Stimulated activated effector memory CD8-positive, alpha-beta T cell treated with anti-CD3 and anti-CD28 coated beads, Interleukin-12 subunit alpha, Interleukin-12 subunit beta, amount 100 ng/mL, for 72 hours (primary cell): ENCODE data around the gene SPTLC2.
"Not testable (repeated sequence)": the region's sequence is repeated elsewhere in the genome, so short reads cannot be mapped to it uniquely, and the experiment has no call there.

Source experiments
- ATAC-seq: fragments of 150-1000 bp; cut with Tn5 transposase; 2 replicates; pipeline ENCODE4 v1.10.0; 2021
- DNase-seq, 2 donors: peaks; one replicate each; pipeline ENCODE4 v3.0.0; 2021 to 2022; ENCODE audit warnings: low spot score in 2 of 2
- H3K27ac Mint-ChIP-seq: one replicate; pipeline ENCODE4 v1.8.0; 2022; ENCODE audit warnings: mild to moderate bottlenecking, mixed read lengths
- H3K36me3 Mint-ChIP-seq: one replicate; pipeline ENCODE4 v1.8.0; 2022; ENCODE audit warnings: mild to moderate bottlenecking, mixed read lengths
- H3K4me1 Mint-ChIP-seq: one replicate; pipeline ENCODE4 v1.8.0; 2022; ENCODE audit warnings: mixed read lengths
- H3K4me3 Mint-ChIP-seq: one replicate; pipeline ENCODE4 v1.8.0; 2022; ENCODE audit warnings: mild to moderate bottlenecking, mixed read lengths
- H3K9me3 Mint-ChIP-seq: one replicate; pipeline ENCODE4 v1.8.0; 2022; ENCODE audit warnings: mixed read lengths

SPTLC2 gene

DNA sequence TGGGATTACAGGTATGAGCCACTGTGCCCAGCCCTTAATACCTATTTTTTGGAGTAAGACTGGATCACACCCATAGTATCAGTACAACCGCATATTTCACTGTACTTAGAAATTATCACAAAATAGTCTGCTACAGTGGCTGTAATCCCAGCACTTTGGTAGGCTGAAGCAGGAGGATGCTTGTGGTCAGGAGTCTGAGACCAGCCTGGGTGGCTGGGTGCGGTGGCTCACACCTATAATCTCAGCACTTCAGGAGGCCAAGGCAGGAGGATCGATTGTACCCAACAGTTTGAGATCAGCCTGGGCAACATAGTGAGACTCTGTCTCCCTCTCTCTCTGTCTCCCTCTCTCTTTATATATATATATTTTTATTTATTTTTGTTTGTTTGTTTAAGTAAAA lies 5.9 kb downstream of the SPTLC2 start:
- H3K4me1 Mint-ChIP-seq = peaks cover 43% of the 10 kb centered on the region
- ATAC-seq (no peak), DNase-seq (no peak)
- H3K27ac Mint-ChIP-seq = no peak overlapping the region
- no peaks in the 10 kb centered on the region for H3K9me3 Mint-ChIP-seq
- H3K36me3 Mint-ChIP-seq = peaks cover 14% of the 10 kb centered on the region
- no peak overlapping the region for H3K4me3 Mint-ChIP-seq

DNA sequence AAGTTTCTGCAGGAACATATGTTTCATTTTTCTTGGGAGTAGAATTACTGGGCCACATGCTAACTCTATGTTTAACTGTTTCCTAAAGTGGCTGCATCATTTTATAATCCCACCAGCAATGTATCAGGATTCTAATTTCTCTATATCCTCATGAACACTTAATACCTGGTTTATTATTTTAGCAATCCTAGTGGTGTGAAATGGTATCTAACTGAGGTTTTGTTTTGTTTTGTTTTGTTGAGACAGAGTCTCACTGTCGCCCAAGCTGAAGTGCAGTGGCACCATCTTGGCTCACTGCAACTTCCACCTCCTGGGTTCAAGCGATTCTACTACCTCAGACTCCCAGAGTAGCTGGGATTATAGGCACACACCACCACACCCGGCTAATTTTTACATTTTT lies 6.5 kb downstream of the SPTLC2 start:
- Mint-ChIP-seq H3K36me3 (peaks cover 12% of the 10 kb centered on the region), H3K9me3 (no peaks in the 10 kb centered on the region), H3K4me1 (peaks cover 37% of the 10 kb centered on the region), H3K4me3 (no peak overlapping the region), H3K27ac (no peak overlapping the region)
- ATAC-seq = no peak
- DNase-seq = no peak

DNA sequence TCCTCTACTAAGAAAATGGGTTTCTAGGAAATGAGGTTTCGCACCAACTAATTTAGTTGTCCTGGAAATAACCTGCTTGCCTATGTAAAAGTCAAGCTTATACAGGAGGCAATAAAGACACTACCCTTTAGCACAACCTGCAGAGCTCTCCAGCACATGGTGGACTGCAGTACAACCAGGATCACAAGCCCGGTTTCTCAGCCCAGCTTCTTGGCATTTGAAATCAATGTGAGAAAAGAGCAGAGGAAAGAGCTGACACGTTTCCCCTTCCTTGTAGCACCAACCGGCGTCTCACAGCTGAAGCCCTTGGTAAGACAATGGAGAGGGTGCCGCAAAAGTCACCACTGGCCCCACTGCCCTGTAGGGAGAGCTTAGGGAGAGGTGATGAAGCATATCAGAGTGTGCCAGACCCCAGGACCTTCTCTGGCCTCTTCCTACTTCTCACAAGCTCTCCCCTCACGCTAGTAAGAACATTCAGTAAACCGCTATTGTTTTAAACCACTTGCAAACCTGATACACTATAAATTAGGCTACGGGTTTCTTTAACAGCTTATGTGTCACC lies 8.6 kb downstream of the SPTLC2 start:
- peak overlapping the region; percentile 86 for H3K27ac Mint-ChIP-seq
- H3K4me1 Mint-ChIP-seq = peaks cover 29% of the 10 kb centered on the region
- DNase-seq = peak in 1 of 2 donors; percentile 62
- peak; percentile 84 for ATAC-seq
- no peaks in the 10 kb centered on the region for H3K9me3 Mint-ChIP-seq
- peak overlapping the region; percentile 63 for H3K4me3 Mint-ChIP-seq
- H3K36me3 Mint-ChIP-seq = no peaks in the 10 kb centered on the region

- DNase-seq (no peak), ATAC-seq (no peak)
- no peaks in the 10 kb centered on the region for H3K9me3 Mint-ChIP-seq
- peak overlapping the region; percentile 60 for H3K27ac Mint-ChIP-seq
- H3K4me1 Mint-ChIP-seq = peaks cover 39% of the 10 kb centered on the region
- no peak overlapping the region for H3K4me3 Mint-ChIP-seq
- no peaks in the 10 kb centered on the region for H3K36me3 Mint-ChIP-seq
Observed at GRCh38 chr14:77605392-77605972, 11.0 kb downstream of the SPTLC2 start.

- Mint-ChIP-seq H3K36me3 (no peaks in the 10 kb centered on the region), H3K9me3 (no peaks in the 10 kb centered on the region), H3K4me1 (peaks cover 53% of the 10 kb centered on the region), H3K27ac (peak overlapping the region; percentile 53), H3K4me3 (no peak overlapping the region)
- ATAC-seq (no peak), DNase-seq (no peak)
Observed at GRCh38 chr14:77603654-77604255, 12.7 kb downstream of the SPTLC2 start.

DNA sequence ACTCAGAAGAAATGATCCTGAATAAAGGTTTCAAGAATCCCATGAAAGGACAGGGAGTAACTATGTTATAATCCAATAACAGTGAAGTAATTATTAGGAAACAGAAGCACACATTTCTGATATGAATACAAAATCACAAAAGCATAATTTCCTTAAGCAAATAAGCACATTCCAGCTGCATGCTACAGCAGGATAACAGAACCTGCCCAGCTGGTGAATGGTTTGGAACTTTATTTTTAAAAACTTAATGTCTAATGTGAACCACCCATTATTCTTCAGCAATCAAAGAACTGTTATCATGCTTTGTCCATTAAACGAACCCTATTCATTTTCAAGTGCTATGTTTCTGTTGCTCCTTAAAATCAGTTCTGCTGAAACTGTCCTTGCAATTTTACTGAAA lies 13.4 kb downstream of the SPTLC2 start:
- DNase-seq (no peak), ATAC-seq (no peak)
- Mint-ChIP-seq H3K36me3 (no peaks in the 10 kb centered on the region), H3K27ac (no peak overlapping the region), H3K4me3 (no peak overlapping the region), H3K9me3 (no peaks in the 10 kb centered on the region), H3K4me1 (peaks cover 50% of the 10 kb centered on the region)

DNA sequence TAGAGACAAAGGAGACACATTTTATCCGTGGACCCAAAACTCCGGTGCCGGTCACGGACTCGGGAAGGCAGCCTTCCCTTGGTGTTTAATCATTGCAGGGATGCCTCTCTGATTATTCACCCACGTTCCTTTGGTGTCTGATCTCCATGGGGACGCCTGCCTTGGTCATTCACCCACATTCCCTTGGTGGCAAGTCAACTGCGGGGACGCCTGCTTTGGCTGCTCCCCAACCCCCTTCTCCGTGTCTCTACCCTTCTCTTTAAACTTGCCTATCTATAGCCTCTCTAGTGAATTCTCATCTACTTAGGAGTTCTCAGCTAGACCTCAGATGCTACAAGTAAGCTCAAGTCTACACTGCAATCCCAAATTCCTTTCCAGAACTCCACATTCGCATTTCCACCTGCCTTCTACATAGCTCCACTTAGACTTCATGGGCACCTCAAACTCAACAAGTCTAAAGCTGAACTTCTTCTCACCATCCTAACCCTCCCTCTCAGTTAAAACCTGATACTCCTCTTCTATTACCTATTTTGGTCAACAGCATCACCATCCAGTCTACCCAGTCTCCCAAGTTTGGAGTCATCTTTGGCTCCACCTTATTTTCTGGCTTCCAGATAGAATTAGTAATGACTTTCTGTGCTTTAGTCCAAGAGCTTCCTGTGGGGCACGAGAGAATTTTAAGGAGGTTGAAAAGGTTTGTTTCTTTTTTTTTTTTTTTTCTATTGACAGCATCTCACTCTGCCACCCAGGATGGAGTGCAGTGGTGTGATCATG lies 14.4 kb downstream of the SPTLC2 start:
- no peak overlapping the region for H3K27ac Mint-ChIP-seq
- H3K4me1 Mint-ChIP-seq = peaks cover 42% of the 10 kb centered on the region
- H3K36me3 Mint-ChIP-seq = peaks cover 4% of the 10 kb centered on the region
- H3K4me3 Mint-ChIP-seq = no peak overlapping the region
- DNase-seq (no peak), ATAC-seq (no peak)
- H3K9me3 Mint-ChIP-seq = no peaks in the 10 kb centered on the region

DNA sequence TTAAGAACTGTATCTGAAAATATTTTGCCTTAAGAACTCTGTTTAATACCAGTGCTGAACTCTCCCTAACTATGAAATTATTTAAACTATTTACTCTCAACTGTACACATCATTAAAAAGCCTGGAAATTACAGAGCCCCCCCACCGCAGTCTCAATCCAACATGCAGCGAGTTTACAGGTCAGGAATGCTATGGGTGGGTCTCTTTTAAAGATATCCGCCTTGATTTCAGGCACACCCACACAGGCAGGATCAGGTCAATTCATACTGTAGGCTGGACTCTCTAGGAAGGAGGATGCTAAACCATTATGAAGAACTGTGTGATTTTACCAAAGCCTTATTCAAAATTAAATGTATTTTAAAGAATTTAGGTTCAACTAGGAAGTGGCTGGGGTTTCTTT lies 16.5 kb downstream of the SPTLC2 start:
- DNase-seq (no peak), ATAC-seq (no peak)
- Mint-ChIP-seq H3K36me3 (peaks cover 24% of the 10 kb centered on the region), H3K27ac (peak overlapping the region; percentile 91), H3K4me1 (peaks cover 42% of the 10 kb centered on the region), H3K4me3 (no peak overlapping the region), H3K9me3 (no peaks in the 10 kb centered on the region)

DNA sequence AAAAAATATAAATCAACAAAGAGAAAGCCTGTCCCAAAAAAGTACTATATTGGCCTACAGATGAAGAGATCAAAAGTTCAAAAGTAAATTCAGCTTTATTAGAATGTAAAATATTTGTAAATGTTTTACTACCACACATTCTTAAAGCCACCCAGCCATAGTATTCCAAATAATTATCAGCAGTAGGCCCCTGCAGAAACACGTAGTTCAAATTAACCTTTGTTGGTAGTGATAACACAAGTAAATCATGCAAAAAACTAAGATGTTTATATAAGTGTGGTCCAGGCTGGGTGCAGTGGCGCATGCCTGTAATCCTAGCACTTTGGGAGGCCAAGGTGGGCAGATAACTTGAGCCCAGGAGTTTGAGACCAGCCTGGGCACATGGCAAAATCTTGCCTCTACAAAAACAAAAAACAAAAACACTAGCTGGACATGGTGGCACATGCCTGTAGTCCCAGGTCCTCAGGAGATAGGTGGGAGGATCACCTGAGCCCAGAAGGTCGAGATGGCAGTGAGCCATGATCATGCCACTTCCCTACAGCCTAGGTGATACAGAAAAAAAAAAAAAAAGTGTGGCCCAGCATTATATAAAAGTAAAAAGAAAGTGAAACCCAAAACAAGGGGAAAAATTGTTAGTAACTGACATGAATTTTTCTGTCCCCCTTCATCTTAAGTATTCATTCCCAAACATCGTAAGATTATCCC lies 17.9 kb downstream of the SPTLC2 start:
- H3K9me3 Mint-ChIP-seq = no peaks in the 10 kb centered on the region
- H3K4me3 Mint-ChIP-seq = peak overlapping the region; percentile 46
- H3K4me1 Mint-ChIP-seq = peaks cover 48% of the 10 kb centered on the region
- DNase-seq (no peak), ATAC-seq (peak; percentile 66)
- peaks cover 29% of the 10 kb centered on the region for H3K36me3 Mint-ChIP-seq
- peak overlapping the region; percentile 91 for H3K27ac Mint-ChIP-seq

DNA sequence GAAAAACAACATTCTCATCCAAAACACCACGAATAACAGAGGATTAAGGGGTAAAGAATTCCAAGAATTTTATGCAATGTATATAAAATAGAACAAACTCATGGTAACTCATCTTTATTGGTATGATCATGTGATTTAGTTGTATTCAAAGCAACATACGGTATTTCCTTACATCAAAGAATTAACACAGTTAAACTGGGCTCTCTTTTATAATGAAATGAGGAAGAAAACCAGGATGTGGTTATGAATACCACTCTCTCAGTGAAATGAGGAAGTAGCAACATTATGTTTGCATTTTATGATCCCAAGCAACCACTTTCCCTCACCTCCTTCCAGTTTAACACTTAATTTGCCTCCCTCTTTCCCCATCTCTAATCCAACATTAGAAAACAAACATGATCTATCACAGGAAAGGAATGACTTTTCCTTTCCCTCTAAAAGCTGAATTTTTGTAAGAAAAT lies 22.9 kb downstream of the SPTLC2 start:
- DNase-seq (no peak), ATAC-seq (peak; percentile 63)
- Mint-ChIP-seq H3K36me3 (peaks cover 29% of the 10 kb centered on the region), H3K9me3 (no peaks in the 10 kb centered on the region), H3K27ac (peak overlapping the region; percentile 35), H3K4me3 (peak overlapping the region; percentile 19), H3K4me1 (peaks cover 32% of the 10 kb centered on the region)

DNA sequence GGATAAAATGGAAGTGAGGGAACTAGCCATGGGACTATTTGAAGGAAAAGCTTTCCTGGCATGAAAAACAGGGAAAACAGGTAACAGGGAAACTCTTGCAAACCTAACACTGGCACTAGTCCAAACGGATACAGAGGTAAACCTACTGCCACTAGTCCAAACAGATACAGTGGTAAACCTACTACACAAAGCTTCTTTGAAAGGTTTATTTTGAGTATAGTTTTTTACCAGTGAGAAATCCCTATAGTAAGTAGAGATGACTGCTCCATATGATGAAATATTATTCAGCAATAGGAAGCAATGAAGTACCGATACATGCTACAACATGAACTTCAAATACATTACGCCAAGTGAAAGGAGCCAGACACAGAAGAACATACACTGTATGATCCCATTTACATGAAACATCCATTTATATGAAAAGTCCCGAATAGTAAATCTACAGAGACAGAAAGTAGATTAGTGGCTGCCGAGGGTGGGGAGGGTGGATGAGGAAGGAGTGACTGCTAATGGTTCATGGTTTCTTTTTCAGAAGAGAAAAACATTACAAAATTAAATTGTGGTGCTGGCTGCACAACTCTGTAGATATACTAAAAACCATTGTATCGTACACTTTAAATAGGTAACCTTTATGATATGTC lies 25.5 kb downstream of the SPTLC2 start:
- Mint-ChIP-seq H3K4me3 (no peak overlapping the region), H3K4me1 (peaks cover 41% of the 10 kb centered on the region), H3K36me3 (peaks cover 15% of the 10 kb centered on the region), H3K27ac (peak overlapping the region; percentile 58), H3K9me3 (no peaks in the 10 kb centered on the region)
- DNase-seq = no peak
- no peak for ATAC-seq

GRCh38 chr14:77589099-77589498 lies 27.3 kb downstream of the SPTLC2 start:
- DNase-seq = no peak
- ATAC-seq = no peak
- Mint-ChIP-seq H3K4me3 (no peak overlapping the region), H3K27ac (peak overlapping the region; percentile 40), H3K36me3 (no peaks in the 10 kb centered on the region), H3K4me1 (peaks cover 39% of the 10 kb centered on the region), H3K9me3 (no peaks in the 10 kb centered on the region)

DNA sequence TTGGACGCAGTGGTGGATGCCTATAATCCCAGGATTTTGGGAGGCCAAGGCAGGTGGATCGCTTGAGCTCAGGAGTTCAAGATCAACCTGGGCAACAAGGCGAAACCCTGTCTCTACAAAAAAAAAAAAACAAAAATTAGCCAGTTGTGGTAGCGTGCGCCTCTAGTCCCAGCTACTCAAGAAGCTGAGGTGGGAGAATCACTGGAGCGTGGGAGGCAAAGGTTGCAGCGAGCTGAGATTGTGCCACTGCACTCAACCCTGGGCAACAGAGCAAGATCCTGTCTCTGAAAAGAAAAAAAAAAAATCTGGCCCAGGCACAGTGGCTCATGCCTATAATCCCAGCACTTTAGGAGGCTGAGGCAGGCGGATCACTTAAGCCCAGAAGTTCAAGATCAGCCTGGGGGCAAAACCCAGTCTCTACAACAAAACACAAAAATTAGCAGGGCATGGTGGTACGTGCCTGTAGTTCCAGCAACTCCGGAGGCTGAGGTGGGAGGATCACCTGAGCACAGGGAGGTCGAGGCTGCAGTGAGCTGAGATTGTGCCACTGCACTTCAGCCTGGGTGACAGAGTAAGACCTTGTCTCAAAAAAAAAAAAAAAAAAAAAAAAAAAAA lies 27.9 kb downstream of the SPTLC2 start:
- H3K4me1 Mint-ChIP-seq = peaks cover 34% of the 10 kb centered on the region
- not testable (repeated sequence) for H3K9me3 Mint-ChIP-seq, H3K4me3 Mint-ChIP-seq, DNase-seq, H3K36me3 Mint-ChIP-seq, ATAC-seq
- H3K27ac Mint-ChIP-seq = peak overlapping the region; percentile 40

- no peak for ATAC-seq
- H3K9me3 Mint-ChIP-seq = no peaks in the 10 kb centered on the region
Observed at GRCh38 chr14:77585385-77585784, 31.1 kb downstream of the SPTLC2 start.

More at GRCh38 chr14:77585385-77585784, 31.1 kb downstream of the SPTLC2 start:
- DNase-seq = no peak
- no peak overlapping the region for H3K27ac Mint-ChIP-seq
- no peak overlapping the region for H3K4me3 Mint-ChIP-seq
- peaks cover 7% of the 10 kb centered on the region for H3K36me3 Mint-ChIP-seq
- H3K4me1 Mint-ChIP-seq = peaks cover 31% of the 10 kb centered on the region
